Measurements from ENCODE around the gene STAG3.

GRCh38 chr7:100171840-100172239, 5.9 kb upstream of the STAG3 start:
- TF ChIP-seq CTCF (IDR thresholded peaks at IDR 0.05) (no peak), POLR2A (IDR thresholded peaks at IDR 0.05) (no peak)
